ENCODE measurements around the gene CRY1. TPM values are rescaled to one million over a fixed set of nuclear protein-coding genes. Genes with fewer than 3 reads are reported as not detected.

Gene CRY1
- total RNA-seq, 3 donors from 2014 or later (not counting 1 experiment from before 2014, with no cell fraction given), result 71.1 to 124 (median 115) TPM

DNA sequence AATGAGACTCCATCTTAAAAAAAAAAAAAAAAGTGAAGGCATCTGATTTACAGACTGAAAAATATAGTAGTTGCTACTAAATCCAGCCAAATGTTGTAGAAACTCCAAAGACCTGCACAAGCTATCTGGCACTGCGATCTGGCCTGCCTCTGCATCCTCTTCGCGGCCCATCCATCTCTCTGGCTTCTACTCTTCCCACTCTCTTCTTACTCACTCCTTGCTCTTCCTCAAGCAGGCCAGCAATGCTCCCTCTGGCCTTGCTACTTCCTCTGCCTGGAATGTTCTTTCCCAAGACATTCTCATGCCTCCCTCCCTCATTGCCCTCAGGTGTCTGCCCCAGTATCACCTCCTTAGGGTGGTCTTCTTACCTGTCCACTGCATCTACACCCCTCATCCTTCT lies 9.7 kb upstream of the CRY1 start:
- DNase-seq, result no peak
- intact Hi-C loops (cut with micrococcal nuclease), result loop anchor here (5.0 kb wide), 1 partner anchor 716 kb away; no protein-coding TSS in a partner anchor
- Histone ChIP-seq H3K9me3 (ENCODE audit: control insufficient read depth, insufficient read depth, low read length) (no peaks in the 10 kb centered on the region), H3K27me3 (ENCODE audit: control insufficient read depth, insufficient read depth, low read length) (no peaks in the 10 kb centered on the region), H3K36me3 (ENCODE audit: control insufficient read depth, insufficient read depth, low read length) (no peaks in the 10 kb centered on the region), H3K4me3 (ENCODE audit: low read length) (no peak overlapping the region), H3K27ac (ENCODE audit: low read length) (no peak overlapping the region), H3K4me1 (ENCODE audit: control insufficient read depth, insufficient read depth, low read length) (no peaks in the 10 kb centered on the region)
- Mint-ChIP-seq H3K4me1 (no peaks in the 10 kb centered on the region), H3K36me3 (no peaks in the 10 kb centered on the region), H3K27ac (no peak overlapping the region), H3K27me3 (ENCODE audit: low read depth in 2 of 2) (peaks cover 11 to 13% of the 10 kb centered on the region in 2 donors), H3K4me3 (no peak overlapping the region), H3K9me3 (no peaks in the 10 kb centered on the region)
- TF ChIP-seq, protein P1, sequence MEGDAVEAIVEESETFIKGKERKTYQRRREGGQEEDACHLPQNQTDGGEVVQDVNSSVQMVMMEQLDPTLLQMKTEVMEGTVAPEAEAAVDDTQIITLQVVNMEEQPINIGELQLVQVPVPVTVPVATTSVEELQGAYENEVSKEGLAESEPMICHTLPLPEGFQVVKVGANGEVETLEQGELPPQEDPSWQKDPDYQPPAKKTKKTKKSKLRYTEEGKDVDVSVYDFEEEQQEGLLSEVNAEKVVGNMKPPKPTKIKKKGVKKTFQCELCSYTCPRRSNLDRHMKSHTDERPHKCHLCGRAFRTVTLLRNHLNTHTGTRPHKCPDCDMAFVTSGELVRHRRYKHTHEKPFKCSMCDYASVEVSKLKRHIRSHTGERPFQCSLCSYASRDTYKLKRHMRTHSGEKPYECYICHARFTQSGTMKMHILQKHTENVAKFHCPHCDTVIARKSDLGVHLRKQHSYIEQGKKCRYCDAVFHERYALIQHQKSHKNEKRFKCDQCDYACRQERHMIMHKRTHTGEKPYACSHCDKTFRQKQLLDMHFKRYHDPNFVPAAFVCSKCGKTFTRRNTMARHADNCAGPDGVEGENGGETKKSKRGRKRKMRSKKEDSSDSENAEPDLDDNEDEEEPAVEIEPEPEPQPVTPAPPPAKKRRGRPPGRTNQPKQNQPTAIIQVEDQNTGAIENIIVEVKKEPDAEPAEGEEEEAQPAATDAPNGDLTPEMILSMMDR (IDR thresholded peaks at IDR 0.05), result no peak
- 95% methylated on average over 3 of the region's 3 CpGs for WGBS (ENCODE audit: insufficient coverage)
- ATAC-seq, result no peak

DNA sequence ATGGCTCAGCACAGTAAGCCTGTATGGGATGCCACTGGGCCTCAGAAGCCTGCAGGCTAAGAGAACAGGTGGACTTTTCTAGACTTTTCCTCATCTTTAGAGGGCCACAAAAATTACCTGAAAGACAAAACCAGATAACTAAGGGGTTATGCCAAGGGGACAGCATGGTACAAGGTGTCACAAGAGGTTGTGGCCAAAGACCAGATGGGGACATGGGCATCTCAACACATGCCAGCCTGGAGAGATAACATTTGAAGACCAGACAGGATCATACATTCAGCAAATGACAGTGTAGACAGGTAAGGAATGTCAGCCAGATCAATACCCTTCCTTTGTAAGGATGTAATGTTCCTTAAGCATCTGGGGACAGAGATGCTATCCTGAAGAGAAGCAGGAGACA lies 8.9 kb upstream of the CRY1 start:
- no peaks in the 10 kb centered on the region for H3K36me3 ChIP-seq (ENCODE audit: control insufficient read depth, insufficient read depth, low read length)
- H3K9me3 ChIP-seq (ENCODE audit: control insufficient read depth, insufficient read depth, low read length), result no peaks in the 10 kb centered on the region
- Mint-ChIP-seq H3K4me1 (no peaks in the 10 kb centered on the region), H3K27ac (no peak overlapping the region), H3K9me3 (no peaks in the 10 kb centered on the region), H3K4me3 (no peak overlapping the region), H3K27me3 (ENCODE audit: low read depth in 2 of 2) (peaks cover 18% of the 10 kb centered on the region in 2 donors), H3K36me3 (no peaks in the 10 kb centered on the region)
- TF ChIP-seq, protein P1 (IDR thresholded peaks at IDR 0.05), result no peak
- intact Hi-C loops (cut with micrococcal nuclease), result loop anchor here (5.0 kb wide), 1 partner anchor 715 kb away; no protein-coding TSS in a partner anchor
- H3K4me3 ChIP-seq (ENCODE audit: low read length), result no peak overlapping the region
- DNase-seq (no peak), ATAC-seq (no peak)
- H3K27me3 ChIP-seq (ENCODE audit: control insufficient read depth, insufficient read depth, low read length), result no peaks in the 10 kb centered on the region
- H3K4me1 ChIP-seq (ENCODE audit: control insufficient read depth, insufficient read depth, low read length), result no peaks in the 10 kb centered on the region
- no peak overlapping the region for H3K27ac ChIP-seq (ENCODE audit: low read length)

DNA sequence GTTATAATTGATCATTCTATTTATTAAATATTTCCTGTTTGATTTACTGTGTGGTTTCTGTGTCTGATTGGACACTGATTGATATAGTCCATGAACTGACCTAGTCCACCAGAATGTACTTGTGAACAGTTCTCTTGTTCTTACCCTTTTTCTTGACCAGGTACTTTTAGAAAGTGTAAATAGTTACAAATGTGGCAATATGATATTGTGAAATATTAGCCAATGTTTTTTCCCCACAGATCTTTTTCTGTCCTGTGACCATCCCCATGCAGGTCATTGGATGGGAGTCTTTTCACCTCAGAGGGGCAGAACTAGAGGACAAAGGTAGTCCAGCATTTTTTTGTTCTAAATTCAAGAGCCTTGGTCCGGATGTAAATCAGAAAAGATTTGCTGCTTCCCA lies 8.3 kb upstream of the CRY1 start:
- H3K9me3 Mint-ChIP-seq, result no peaks in the 10 kb centered on the region

More for the DNA sequence above, 8.3 kb upstream of the CRY1 start:
- Mint-ChIP-seq H3K36me3 (no peaks in the 10 kb centered on the region), H3K4me3 (no peak overlapping the region), H3K27me3 (ENCODE audit: low read depth in 2 of 2) (peaks cover 18 to 19% of the 10 kb centered on the region in 2 donors), H3K4me1 (no peaks in the 10 kb centered on the region), H3K27ac (no peak overlapping the region)
- H3K27ac ChIP-seq (ENCODE audit: low read length), result no peak overlapping the region
- H3K9me3 ChIP-seq (ENCODE audit: control insufficient read depth, insufficient read depth, low read length), result no peaks in the 10 kb centered on the region
- no CpG with 5 or more reads among the region's 1 CpG for WGBS (ENCODE audit: insufficient coverage)
- TF ChIP-seq, protein P1 (IDR thresholded peaks at IDR 0.05), result no peak
- DNase-seq (no peak), ATAC-seq (no peak)
- no peaks in the 10 kb centered on the region for H3K4me1 ChIP-seq (ENCODE audit: control insufficient read depth, insufficient read depth, low read length)
- no peaks in the 10 kb centered on the region for H3K36me3 ChIP-seq (ENCODE audit: control insufficient read depth, insufficient read depth, low read length)
- no peaks in the 10 kb centered on the region for H3K27me3 ChIP-seq (ENCODE audit: control insufficient read depth, insufficient read depth, low read length)
- intact Hi-C loops (cut with micrococcal nuclease), result loop anchor here (5.0 kb wide), 1 partner anchor 714 kb away; no protein-coding TSS in a partner anchor
- no peak overlapping the region for H3K4me3 ChIP-seq (ENCODE audit: low read length)
